Sigmoid colon (tissue), 7 donors: ENCODE data around the gene DSE. TPM values are rescaled to one million over a fixed set of nuclear protein-coding genes. Genes with fewer than 3 reads are reported as not detected.

Source experiments
- DNase-seq: peaks from one replicate; pipeline ENCODE4 v3.0.0-alpha.2; 2019
- H3K27ac ChIP-seq, 4 donors: fragments of 200-600 bp; sonication (generic); one replicate each; pipeline ENCODE4 v1.5.1; 2016 to 2019; ENCODE audit warnings: mild to moderate bottlenecking in 1 of 4
- H3K27me3 ChIP-seq, 3 donors: fragments of 200-600 bp; sonication (generic); one replicate each; pipeline ENCODE4 v1.5.1; 2019; ENCODE audit warnings: mild to moderate bottlenecking in 1 of 3
- H3K36me3 ChIP-seq, 4 donors: fragments of 200-600 bp; sonication (generic); one replicate each; pipeline ENCODE4 v1.5.1; 2016 to 2019
- H3K4me1 ChIP-seq, 4 donors: fragments of 200-600 bp; sonication (generic); one replicate each; pipeline ENCODE4 v1.5.1; 2017 to 2019
- H3K4me3 ChIP-seq, 4 donors: fragments of 200-600 bp; sonication (generic); one replicate each; pipeline ENCODE4 v1.5.1; 2017 to 2019; ENCODE audit warnings: mild to moderate bottlenecking in 2 of 4, moderate library complexity in 1 of 4
- H3K9me3 ChIP-seq, 4 donors: fragments of 200-600 bp in 3 of 4; sonication (generic) in 3 of 4; one replicate each; pipeline versions ENCODE4 v1.5.1 to v1.6.1; 2013 to 2019
- CTCF ChIP-seq, 4 experiments: fragments of 450-650 bp in 3 of 4; fragments of 200-600 bp in 1 of 4; IDR thresholded peaks; one replicate each; pipeline ENCODE4 v1.5.1; 2016 to 2019; ENCODE audit warnings: antibody characterized with exemption in 4 of 4, mild to moderate bottlenecking in 3 of 4, moderate library complexity in 2 of 4
- EP300 ChIP-seq, 4 donors: sonication (generic); formaldehyde crosslinking; IDR thresholded peaks; one replicate each; pipeline ENCODE4 v1.6.1; 2017; ENCODE audit warnings: antibody characterized with exemption in 4 of 4
- POLR2A ChIP-seq, 2 donors: fragments of 450-650 bp; IDR thresholded peaks; one replicate each; pipeline ENCODE4 v1.6.1; 2016; ENCODE audit warnings: antibody characterized with exemption in 2 of 2, mild to moderate bottlenecking in 2 of 2, moderate library complexity in 2 of 2
- POLR2AphosphoS5 ChIP-seq, 4 donors: sonication (generic); formaldehyde crosslinking; IDR thresholded peaks; one replicate each; pipeline ENCODE4 v1.6.1; 2017; ENCODE audit warnings: antibody characterized with exemption in 4 of 4
- WGBS, 2 donors: extraction: QIAGEN DNeasy Blood & Tissue Kit; methylation state at CpG; one replicate each; pipeline ENCODE4 v1.1.7; 2013; 5-methylcytosine and 5-hydroxymethylcytosine counted together
- intact Hi-C: fragments of 100-400 bp; cut with DNase I; formaldehyde crosslinking; loops from one replicate; pipeline ENCODE4 v1.15.1; 2023
- polyA plus RNA-seq, 3 donors: library from polyadenylated mRNA; stranded (reverse); fragments of 200-250 nt; gene quantifications; one replicate each; pipeline ENCODE4 v1.2.3, GENCODE V29; 2013
- total RNA-seq, 4 donors: library from RNA; depleted of rRNA; stranded (reverse); fragments of >200 nt; gene quantifications; one replicate each; pipeline ENCODE4 v1.1.0, GENCODE V29; 2016
- donor health status: healthy with polysubstance abuse.
- donor health status: Bipolar disorder and iron deficiency.
- donor health status: healthy.

DSE gene
- total and polyA plus RNA-seq, 7 donors: 2.5 to 29.5 (median 17.9) TPM

GRCh38 chr6:116420341-116420740 lies 49.6 kb downstream of the DSE start:
- WGBS, 2 donors: 96 to 97% methylated on average over 5 of the region's 5 CpGs
- no peaks in the 10 kb centered on the region for H3K36me3 ChIP-seq
- no peak overlapping the region for H3K4me3 ChIP-seq
- H3K27me3 ChIP-seq: no peaks in the 10 kb centered on the region
- intact Hi-C loops: no loop called here
- TF ChIP-seq POLR2AphosphoS5 (IDR thresholded peaks at IDR 0.05): no peak
- TF ChIP-seq CTCF (IDR thresholded peaks at IDR 0.05): no peak
- no peak for TF ChIP-seq EP300 (IDR thresholded peaks at IDR 0.05)
- no peak for TF ChIP-seq POLR2A (IDR thresholded peaks at IDR 0.05)
- DNase-seq: no peak
- no peak overlapping the region for H3K27ac ChIP-seq
- no peaks in the 10 kb centered on the region for H3K9me3 ChIP-seq
- peaks cover 0 to 9% (median 4%) of the 10 kb centered on the region in 4 donors for H3K4me1 ChIP-seq

GRCh38 chr6:116422238-116422637 lies 51.5 kb downstream of the DSE start:
- TF ChIP-seq CTCF (IDR thresholded peaks at IDR 0.05) (no peak), POLR2A (IDR thresholded peaks at IDR 0.05) (no peak), POLR2AphosphoS5 (IDR thresholded peaks at IDR 0.05) (no peak), EP300 (IDR thresholded peaks at IDR 0.05) (no peak)
- WGBS, 2 donors: 53 to 71% methylated on average over 3 of the region's 3 CpGs
- no peak overlapping the region for H3K4me3 ChIP-seq
- intact Hi-C loops: no loop called here
- no peaks in the 10 kb centered on the region for H3K9me3 ChIP-seq
- no peaks in the 10 kb centered on the region for H3K27me3 ChIP-seq
- DNase-seq: no peak
- peaks cover 0 to 8% (median 2%) of the 10 kb centered on the region in 4 donors for H3K36me3 ChIP-seq
- peaks cover 0 to 9% (median 4%) of the 10 kb centered on the region in 4 donors for H3K4me1 ChIP-seq
- no peak overlapping the region for H3K27ac ChIP-seq

- no peak for DNase-seq
- no peaks in the 10 kb centered on the region for H3K9me3 ChIP-seq
- H3K36me3 ChIP-seq: peaks cover 0 to 13% (median 2%) of the 10 kb centered on the region in 4 donors
- WGBS, 2 donors: 88 to 94% methylated on average over 1 of the region's 1 CpG
- no peak overlapping the region for H3K27ac ChIP-seq
- TF ChIP-seq EP300 (IDR thresholded peaks at IDR 0.05) (no peak), CTCF (IDR thresholded peaks at IDR 0.05) (no peak), POLR2AphosphoS5 (IDR thresholded peaks at IDR 0.05) (no peak), POLR2A (IDR thresholded peaks at IDR 0.05) (no peak)
- no peak overlapping the region for H3K4me3 ChIP-seq
- H3K27me3 ChIP-seq: no peaks in the 10 kb centered on the region
- peaks cover 0 to 9% (median 4%) of the 10 kb centered on the region in 4 donors for H3K4me1 ChIP-seq
- intact Hi-C loops: no loop called here
These were observed 53.3 kb downstream of the DSE start for GRCh38 chr6:116424001-116424400.

GRCh38 chr6:116426551-116426950 lies 55.8 kb downstream of the DSE start:
- no peak for DNase-seq
- Histone ChIP-seq H3K27me3 (no peaks in the 10 kb centered on the region), H3K9me3 (no peaks in the 10 kb centered on the region), H3K27ac (no peak overlapping the region), H3K4me3 (no peak overlapping the region), H3K4me1 (peaks cover 0 to 9% (median 3%) of the 10 kb centered on the region in 4 donors), H3K36me3 (peaks cover 0 to 27% (median 2%) of the 10 kb centered on the region in 4 donors)
- intact Hi-C loops: no loop called here
- TF ChIP-seq POLR2A (IDR thresholded peaks at IDR 0.05) (no peak), CTCF (IDR thresholded peaks at IDR 0.05) (no peak), POLR2AphosphoS5 (IDR thresholded peaks at IDR 0.05) (no peak), EP300 (IDR thresholded peaks at IDR 0.05) (no peak)
- WGBS, 2 donors: 97 to 98% methylated on average over 3 of the region's 3 CpGs

- Histone ChIP-seq H3K27me3 (no peaks in the 10 kb centered on the region), H3K4me1 (no peaks in the 10 kb centered on the region), H3K27ac (no peak overlapping the region), H3K9me3 (no peaks in the 10 kb centered on the region), H3K4me3 (no peak overlapping the region), H3K36me3 (peaks cover 0 to 48% (median 6%) of the 10 kb centered on the region in 4 donors)
- WGBS, 2 donors: 97% methylated on average over 2 of the region's 2 CpGs
- intact Hi-C loops: no loop called here
- no peak for DNase-seq
- TF ChIP-seq CTCF (IDR thresholded peaks at IDR 0.05) (no peak), EP300 (IDR thresholded peaks at IDR 0.05) (no peak), POLR2A (IDR thresholded peaks at IDR 0.05) (no peak)
These were observed 58.4 kb downstream of the DSE start for GRCh38 chr6:116429111-116429510.
